Measurements from ENCODE around the gene MAP2K2.

MAP2K2 gene

GRCh38 chr19:4058693-4059452, 65.0 kb downstream of the MAP2K2 start:
- DNase-seq, result no peak

GRCh38 chr19:4057931-4058692, 65.8 kb downstream of the MAP2K2 start:
- peak; percentile 48 to 81 for DNase-seq

GRCh38 chr19:4055209-4055552, 68.7 kb downstream of the MAP2K2 start:
- DNase-seq, result no peak

GRCh38 chr19:4054441-4055208, 69.3 kb downstream of the MAP2K2 start:
- DNase-seq, result no peak

GRCh38 chr19:4053423-4054324, 70.2 kb downstream of the MAP2K2 start:
- DNase-seq, result no peak

GRCh38 chr19:4052993-4053422, 70.9 kb downstream of the MAP2K2 start:
- DNase-seq, result no peak

GRCh38 chr19:4052114-4052992, 71.6 kb downstream of the MAP2K2 start:
- DNase-seq, result peak in 1 of 2 donors; percentile 76

GRCh38 chr19:4051175-4052101, 72.5 kb downstream of the MAP2K2 start:
- peak in 1 of 2 donors; percentile 78 for DNase-seq

- no peak for DNase-seq
Measured at GRCh38 chr19:4049432-4049831, 74.5 kb downstream of the MAP2K2 start.

GRCh38 chr19:4046946-4047683, 76.8 kb downstream of the MAP2K2 start:
- DNase-seq, result no peak

- DNase-seq, result no peak
Measured at GRCh38 chr19:4046362-4046691, 77.6 kb downstream of the MAP2K2 start.

- DNase-seq, result no peak
Measured at GRCh38 chr19:4045597-4046361, 78.1 kb downstream of the MAP2K2 start.

- no peak for DNase-seq
Measured at GRCh38 chr19:4044990-4045465, 78.9 kb downstream of the MAP2K2 start.

GRCh38 chr19:4043966-4044715, 79.8 kb downstream of the MAP2K2 start:
- DNase-seq, result no peak

- DNase-seq, result no peak
Measured at GRCh38 chr19:4043401-4043800, 80.5 kb downstream of the MAP2K2 start.

GRCh38 chr19:4042731-4043082, 81.2 kb downstream of the MAP2K2 start:
- DNase-seq, result no peak

GRCh38 chr19:4042064-4042730, 81.7 kb downstream of the MAP2K2 start:
- DNase-seq, result no peak
